NCI-H510A treated with DMSO at 0.1 percent for 48 hours (cell line): ENCODE results near the gene MIPOL1.
"Not testable (repeated sequence)": the region's sequence is repeated elsewhere in the genome, so short reads cannot be mapped to it uniquely, and the experiment has no call there.

Experiments
- DNase-seq: peaks from one replicate; lab custom pipeline; 2025; lab: John Stamatoyannopoulos, UW

Gene MIPOL1

DNA sequence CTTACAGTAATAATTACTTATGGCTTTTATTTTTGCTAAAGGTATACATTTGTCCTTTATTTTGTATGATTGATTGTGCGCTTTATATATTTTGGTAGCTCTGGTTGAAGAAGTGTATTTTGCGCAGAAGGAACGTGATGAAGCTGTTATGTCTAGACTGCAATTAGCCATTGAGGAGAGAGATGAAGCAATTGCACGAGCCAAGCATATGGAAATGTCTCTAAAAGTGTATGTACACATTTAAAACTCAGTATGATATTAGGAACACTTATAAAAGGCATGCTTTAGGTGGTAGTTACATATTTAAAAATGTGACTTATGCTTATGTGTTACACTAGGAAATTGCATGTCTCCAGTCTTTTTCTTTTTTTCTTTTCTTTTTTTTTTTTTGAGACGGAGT is 87.5 kb downstream of the MIPOL1 start:
- no peak for DNase-seq

DNA sequence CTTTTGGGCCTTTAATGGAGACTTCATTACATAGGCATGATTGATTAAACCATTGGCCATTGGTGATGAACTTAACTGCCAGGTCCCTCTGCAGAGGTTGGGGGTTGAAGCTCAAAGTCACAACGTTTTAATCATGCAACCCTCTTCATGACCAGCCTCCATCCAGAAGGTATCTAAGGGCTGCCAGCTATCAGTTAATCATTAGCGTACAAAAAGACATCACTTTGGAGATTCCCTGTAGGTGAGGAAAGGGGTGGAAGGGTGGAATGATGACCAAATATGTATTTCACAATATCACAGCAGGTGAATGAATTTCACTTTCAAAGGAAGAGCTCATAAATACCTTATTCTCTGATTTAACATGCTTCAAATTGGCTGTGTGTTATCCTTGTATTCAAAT is 92.0 kb downstream of the MIPOL1 start:
- no peak for DNase-seq

GRCh38 chr14:37295262-37295661 is 97.5 kb downstream of the MIPOL1 start:
- DNase-seq = not testable (repeated sequence)

DNA sequence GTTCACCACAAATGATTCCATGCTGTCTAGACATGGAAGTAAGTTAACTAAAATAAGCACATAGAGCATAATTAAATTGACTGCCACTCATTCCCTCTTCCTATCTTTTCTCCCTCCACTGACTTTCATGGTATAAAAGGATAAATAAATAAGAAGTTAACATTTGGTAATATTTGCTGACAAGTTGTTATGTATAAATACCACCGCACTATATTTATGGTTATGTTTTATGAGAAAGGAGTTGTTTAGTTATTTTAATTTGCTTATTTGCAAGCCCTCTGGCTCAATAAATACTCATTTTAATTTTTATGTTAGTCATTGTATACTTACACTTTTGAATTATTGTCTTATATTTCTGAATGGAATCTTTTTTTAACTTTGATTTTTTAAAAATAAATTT is 113.5 kb downstream of the MIPOL1 start:
- no peak for DNase-seq

DNA sequence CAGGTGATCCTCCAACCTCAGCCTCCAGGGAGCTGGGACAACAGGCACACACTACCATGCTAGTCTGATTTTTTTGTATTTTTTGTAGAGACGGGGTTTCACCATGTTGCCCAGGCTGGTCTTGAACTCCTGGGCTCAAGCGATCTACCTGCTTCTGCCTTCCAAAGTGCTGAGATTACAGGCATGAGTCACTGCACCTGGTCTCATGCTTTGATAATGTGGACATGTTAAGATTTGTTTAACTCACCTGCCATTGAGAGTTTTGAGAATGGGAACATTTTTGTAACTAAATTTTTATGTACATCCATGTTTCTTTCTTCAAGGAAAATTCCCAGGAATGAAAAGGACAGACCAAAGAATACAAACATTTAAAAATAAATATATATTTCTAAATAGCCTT is 121.2 kb downstream of the MIPOL1 start:
- no peak for DNase-seq

DNA sequence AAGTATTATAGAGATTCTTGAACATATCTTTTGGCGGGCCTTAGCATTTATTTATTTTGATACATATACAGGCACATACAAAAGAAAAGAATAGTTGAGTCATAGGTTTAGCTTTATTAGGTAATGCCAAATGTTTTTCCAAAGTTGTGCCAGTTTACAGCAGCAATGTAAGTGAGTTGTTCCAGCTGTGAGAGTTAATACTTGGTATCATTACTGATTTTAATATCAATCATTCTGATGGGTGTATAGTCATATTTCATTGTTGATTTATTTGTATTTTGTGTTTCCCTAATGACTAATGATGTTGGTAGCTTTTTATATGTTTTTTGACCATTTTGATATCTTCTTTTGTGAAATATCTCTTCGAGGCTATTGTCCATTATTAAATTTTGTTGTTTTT is 122.4 kb downstream of the MIPOL1 start:
- DNase-seq = no peak

DNA sequence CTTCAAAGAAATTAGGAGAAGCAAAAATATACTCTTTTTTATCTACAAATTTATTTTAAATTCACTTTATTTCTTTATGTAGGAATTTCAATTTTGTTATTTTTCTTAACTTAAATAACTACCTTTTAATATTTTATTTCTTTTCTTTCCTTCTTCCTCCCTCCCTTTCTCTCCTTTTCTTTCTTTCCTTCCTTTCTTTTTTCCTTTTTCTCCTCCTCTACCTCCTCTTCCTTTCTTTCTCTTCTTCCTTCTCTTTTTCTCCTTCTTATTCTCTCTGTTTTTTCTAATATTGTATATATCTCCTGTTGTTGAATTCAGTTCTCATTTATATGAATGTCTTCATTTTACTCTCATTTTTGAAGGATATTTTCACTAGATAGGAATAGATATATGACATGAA is 127.6 kb downstream of the MIPOL1 start:
- no peak for DNase-seq

DNA sequence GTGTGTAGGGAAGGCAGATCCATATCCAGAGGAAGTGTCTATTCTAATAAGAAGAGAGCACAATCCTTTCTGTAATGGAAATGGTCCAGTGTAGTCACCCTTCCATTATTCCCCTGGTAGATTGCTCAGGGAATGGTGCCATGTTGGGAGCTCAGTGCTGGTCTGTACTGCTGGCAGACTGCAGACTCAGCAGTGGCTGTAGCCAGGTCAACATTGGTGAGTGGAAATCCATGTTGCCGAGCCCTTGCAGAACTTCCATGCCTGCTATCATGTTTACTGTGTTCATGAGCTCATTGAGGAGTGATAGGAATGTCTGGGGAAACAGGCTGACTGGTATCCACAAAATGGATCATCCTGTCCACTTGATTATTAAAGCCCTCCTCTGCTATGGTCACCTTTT is 128.7 kb downstream of the MIPOL1 start:
- no peak for DNase-seq

DNA sequence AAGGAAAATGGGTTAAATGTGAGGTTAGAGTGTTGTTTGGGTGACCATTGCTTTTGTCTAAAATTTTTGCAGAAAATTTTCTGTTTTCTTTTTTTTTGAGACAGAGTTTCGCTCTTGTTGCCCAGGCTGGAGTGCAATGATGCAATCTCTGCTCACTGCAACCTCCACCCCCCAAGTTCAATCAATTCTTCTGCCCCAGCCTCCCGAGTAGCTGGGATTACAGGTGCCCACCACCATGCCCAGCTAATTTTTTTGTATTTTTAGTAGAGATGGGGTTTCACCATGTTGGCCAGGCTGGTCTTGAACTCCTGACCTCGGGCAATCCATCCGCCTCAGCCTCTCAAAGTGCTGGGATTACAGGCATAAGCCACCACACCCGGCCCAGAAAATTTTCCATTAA is 130.2 kb downstream of the MIPOL1 start:
- not testable (repeated sequence) for DNase-seq

GRCh38 chr14:37328673-37329072 is 130.9 kb downstream of the MIPOL1 start:
- no peak for DNase-seq

DNA sequence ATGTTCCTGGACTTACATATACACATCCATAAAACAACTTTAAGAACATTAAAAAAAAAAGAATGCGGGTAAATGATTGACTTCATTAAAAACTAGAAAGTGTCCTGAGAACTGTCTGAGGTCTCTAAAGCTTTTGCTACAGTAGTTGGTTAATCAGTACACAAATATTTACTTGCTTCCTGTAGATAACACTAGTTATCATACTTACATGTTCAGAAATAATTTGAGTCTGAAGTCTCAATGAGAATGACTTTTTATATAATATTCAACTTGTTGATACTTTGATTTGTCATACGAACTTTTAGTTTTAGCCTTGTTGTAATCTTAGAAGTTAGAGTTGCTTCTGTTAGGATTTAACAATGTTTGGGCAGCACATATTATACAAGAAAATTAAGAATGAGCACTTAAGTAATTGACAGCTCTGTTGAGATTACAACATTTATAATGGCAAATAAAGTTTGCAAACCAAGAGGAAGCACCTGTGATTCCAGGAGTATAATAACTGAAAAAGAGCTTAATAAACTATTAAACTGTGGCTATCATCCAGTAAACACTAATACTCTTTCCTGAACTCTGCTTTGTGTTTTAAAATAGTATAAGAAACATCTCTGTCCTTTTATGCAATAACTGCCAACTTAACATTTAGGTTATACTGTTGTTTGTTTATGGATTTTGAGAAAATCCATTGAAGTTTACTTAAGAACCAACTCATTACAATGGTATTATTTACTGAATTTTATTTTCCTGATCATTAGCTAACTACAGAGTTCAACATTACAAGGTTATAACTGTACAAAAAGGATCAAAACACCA is 131.7 kb downstream of the MIPOL1 start:
- DNase-seq = no peak

DNA sequence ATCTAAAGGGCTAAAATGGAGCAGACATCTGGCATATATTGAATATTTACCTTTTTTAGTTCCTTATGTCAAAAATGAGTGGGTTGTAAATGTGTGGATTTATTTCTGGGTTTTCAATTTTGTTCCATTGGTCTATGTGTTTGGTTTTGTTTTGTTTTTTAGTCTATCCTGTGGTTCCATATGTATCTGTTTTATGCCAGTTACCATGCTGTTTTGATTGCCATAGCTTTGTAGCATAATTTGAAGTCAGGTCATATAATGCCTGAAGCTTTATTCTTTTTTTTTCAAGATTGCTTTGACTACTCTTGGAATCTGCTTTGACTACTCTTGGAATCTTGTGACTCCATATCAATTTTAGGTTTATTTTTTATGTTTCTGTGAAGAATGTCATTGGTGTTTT is 133.2 kb downstream of the MIPOL1 start:
- no peak for DNase-seq

GRCh38 chr14:37340353-37340752 is 142.6 kb downstream of the MIPOL1 start:
- DNase-seq = no peak

GRCh38 chr14:37343307-37344094 is 145.8 kb downstream of the MIPOL1 start:
- no peak for DNase-seq

DNA sequence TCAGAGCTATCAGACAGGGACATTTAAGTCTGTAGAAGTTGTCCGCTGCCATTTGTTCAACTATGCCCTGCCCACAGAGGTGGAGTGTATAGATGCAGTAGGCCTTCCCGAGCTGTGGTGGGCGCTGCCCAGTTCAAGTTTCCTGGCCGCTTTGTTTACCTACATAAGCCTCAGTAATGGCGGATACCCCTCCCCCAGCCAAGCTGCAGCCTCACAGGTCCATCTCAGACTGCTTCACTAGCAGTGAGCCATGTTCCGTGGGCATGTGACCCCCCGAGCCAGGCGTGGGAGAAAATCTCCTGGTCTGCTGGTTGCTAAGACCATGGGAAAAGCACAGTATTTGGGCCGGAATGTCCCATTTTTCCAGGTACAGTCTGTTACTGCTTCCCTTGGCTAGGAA is 165.9 kb downstream of the MIPOL1 start:
- DNase-seq = no peak

DNA sequence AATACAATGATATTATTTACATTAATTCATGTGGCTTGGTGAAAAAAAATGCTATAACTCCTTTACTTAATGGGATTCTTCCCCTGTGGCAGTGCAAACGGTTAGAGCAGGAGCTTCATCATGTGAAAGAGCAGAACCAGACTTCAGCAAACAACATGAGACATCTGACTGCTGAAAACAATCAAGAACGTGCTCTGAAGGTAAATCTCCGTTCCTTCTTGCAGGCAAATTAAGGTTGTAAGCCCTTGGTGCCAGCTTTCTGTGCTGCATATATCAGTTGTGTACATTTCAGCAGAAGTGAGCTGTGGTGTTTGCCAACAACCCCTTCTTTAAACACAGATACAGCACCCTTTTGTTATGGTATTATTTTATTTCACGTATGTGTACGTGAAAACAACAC is 171.7 kb downstream of the MIPOL1 start:
- peak; percentile 59 for DNase-seq

GRCh38 chr14:37375566-37375965 is 177.8 kb downstream of the MIPOL1 start:
- no peak for DNase-seq

- no peak for DNase-seq
Measured at GRCh38 chr14:37376944-37377609, 179.3 kb downstream of the MIPOL1 start.

GRCh38 chr14:37384870-37385596 is 187.3 kb downstream of the MIPOL1 start:
- peak; percentile 76 for DNase-seq

GRCh38 chr14:37397157-37397940 is 199.6 kb downstream of the MIPOL1 start:
- DNase-seq = not testable (repeated sequence)

DNA sequence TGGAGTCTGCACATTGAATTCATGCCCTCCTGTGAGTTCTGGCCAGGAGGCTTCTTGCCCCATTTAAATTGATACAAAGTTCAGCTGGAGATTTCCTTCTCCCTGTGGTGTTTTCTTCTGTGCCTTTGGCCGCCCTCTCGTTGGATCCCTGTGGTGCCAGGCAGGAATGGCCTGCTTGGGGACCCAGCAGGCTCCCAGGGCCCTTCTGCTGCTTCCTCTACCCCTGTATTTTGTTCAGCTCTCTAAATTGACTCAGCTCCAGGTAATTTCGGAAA is 200.1 kb downstream of the MIPOL1 start:
- DNase-seq = no peak

DNA sequence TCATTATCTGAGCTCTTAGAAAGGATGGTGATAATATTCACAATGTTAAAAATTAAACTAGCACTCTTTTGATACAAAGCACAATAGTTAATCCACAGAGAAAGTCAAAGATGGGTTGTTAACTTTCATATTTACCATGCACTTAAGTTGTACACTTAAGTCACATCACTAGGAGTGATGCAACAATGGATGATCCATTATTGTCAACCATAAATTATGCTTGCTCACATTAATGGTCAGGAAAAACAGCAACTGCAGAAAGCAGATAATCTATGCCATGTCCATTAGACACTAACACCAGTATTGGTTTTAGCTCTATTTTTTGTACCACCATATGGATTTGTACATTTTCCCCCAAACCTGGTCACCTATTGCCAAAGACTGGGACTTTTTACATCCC is 201.8 kb downstream of the MIPOL1 start:
- DNase-seq = peak; percentile 39
